Spleen (tissue), 11 donors: Measurements from ENCODE around the gene SPACA1. TPM values are rescaled to one million over a fixed set of nuclear protein-coding genes. Genes with fewer than 3 reads are reported as not detected.

ENCODE experiments used
- DNase-seq: peaks from one replicate; pipeline ENCODE4 v3.0.0-alpha.2; 2020
- H3K27ac ChIP-seq, 8 donors: fragments of 200-600 bp; sonication (generic) in 7 of 8; 1 replicate in 4 of 8; 2 replicates in 4 of 8; pipeline versions ENCODE4 v1.5.0 to v1.8.0; 2016 to 2021; ENCODE audit warnings: inconsistent platforms in 4 of 8, mild to moderate bottlenecking in 4 of 8, moderate library complexity in 1 of 8
- H3K27me3 ChIP-seq, 7 donors: fragments of 200-600 bp; sonication (generic) in 6 of 7; replicated peaks in 1 of 7; 1 replicate in 4 of 7; 2 replicates in 3 of 7; pipeline versions ENCODE4 v1.5.0 to v1.8.0; 2016 to 2021; ENCODE audit warnings: inconsistent platforms in 3 of 7, mild to moderate bottlenecking in 1 of 7
- H3K36me3 ChIP-seq, 6 donors: fragments of 200-600 bp; sonication (generic) in 5 of 6; 1 replicate in 4 of 6; 2 replicates in 2 of 6; pipeline versions ENCODE4 v1.5.0 to v1.8.0; 2016 to 2021; ENCODE audit warnings: inconsistent platforms in 2 of 6
- H3K4me1 ChIP-seq, 6 donors: fragments of 200-600 bp; sonication (generic) in 5 of 6; 1 replicate in 3 of 6; 2 replicates in 3 of 6; pipeline versions ENCODE4 v1.5.0 to v1.8.0; 2016 to 2021; ENCODE audit warnings: inconsistent platforms in 3 of 6
- H3K4me3 ChIP-seq, 8 donors: fragments of 200-600 bp; sonication (generic) in 7 of 8; 1 replicate in 4 of 8; 2 replicates in 4 of 8; pipeline versions ENCODE4 v1.5.0 to v1.8.0; 2016 to 2021; ENCODE audit warnings: inconsistent platforms in 4 of 8, mild to moderate bottlenecking in 4 of 8, moderate library complexity in 2 of 8
- H3K9me3 ChIP-seq, 8 donors: fragments of 200-600 bp; sonication (generic) in 7 of 8; 1 replicate in 4 of 8; 2 replicates in 4 of 8; pipeline versions ENCODE4 v1.5.0 to v1.8.0; 2016 to 2021; ENCODE audit warnings: inconsistent platforms in 4 of 8
- CTCF ChIP-seq, 11 experiments: fragments of 200-600 bp in 7 of 11; fragments of 450-650 bp in 4 of 11; sonication (generic) in 4 of 11; IDR thresholded peaks in 8 of 11; conservative IDR thresholded peaks in 3 of 11; 1 replicate in 7 of 11; 2 replicates in 4 of 11; pipeline versions ENCODE4 v1.4.0 to v1.8.0; 2016 to 2021; ENCODE audit warnings: antibody characterized with exemption in 11 of 11, inconsistent platforms in 4 of 11, mild to moderate bottlenecking in 1 of 11
- POLR2A ChIP-seq, 3 donors: fragments of 450-650 bp; IDR thresholded peaks; one replicate each; pipeline ENCODE4 v1.5.1; 2017; ENCODE audit warnings: antibody characterized with exemption in 3 of 3, mild to moderate bottlenecking in 1 of 3
- POLR2AphosphoS5 ChIP-seq, 3 donors: sonication (generic); formaldehyde crosslinking; IDR thresholded peaks; one replicate each; pipeline ENCODE4 v1.5.1; 2017; ENCODE audit warnings: antibody characterized with exemption in 3 of 3
- WGBS, 5 donors: extraction: QIAGEN DNeasy Blood & Tissue Kit in 3 of 5; methylation state at CpG; one replicate each; pipeline versions ENCODE4 v1.1.5 to v1.1.7; 2013 to 2018; 5-methylcytosine and 5-hydroxymethylcytosine counted together
- intact Hi-C: fragments of 100-400 bp; cut with DNase I; formaldehyde crosslinking; loops from one replicate; pipeline ENCODE4 v1.15.0; 2023; ENCODE audit warnings: low total_unique reads
- polyA plus RNA-seq, 3 donors: library from polyadenylated mRNA; stranded (reverse); fragments of 200-250 nt; gene quantifications; one replicate each; pipeline ENCODE4 v1.2.1, GENCODE V29; 2013
- total RNA-seq, 7 donors: library from RNA; depleted of rRNA in 3 of 7; stranded (reverse); fragments of >200 nt in 3 of 7; fragmentation: NEBNext Ultra II Directional in 4 of 7; extraction: Animal tissue kit (Norgen Biotek cat#: 25700) in 4 of 7; gene quantifications; one replicate each; pipeline versions ENCODE4 v1.1.0 to v1.2.1, GENCODE V29; 2016 to 2021
- donor health status: healthy with polysubstance abuse.
- donor health status: DM: no; HTN: no; CAD: no; lungs with moderate emphysema.
- donor health status: DM: no; HTN: no; CAD: no.
- donor health status: Bipolar disorder and iron deficiency.
- donor health status: healthy.
- donor health status: DM: no; HTN: no; CAD: no.
- donor health status: DM: yes; HTN: yes; CAD: no.

Gene SPACA1
- total and polyA plus RNA-seq, 10 donors: not detected

GRCh38 chr6:88020439-88020838, 27.2 kb upstream of the SPACA1 start:
- WGBS, 5 donors: 64 to 76% (median 71%) methylated on average over 6 of the region's 6 CpGs
- intact Hi-C loops: no loop called here

GRCh38 chr6:88024696-88025095, 22.9 kb upstream of the SPACA1 start:
- intact Hi-C loops: no loop called here

More at GRCh38 chr6:88020439-88020838, 27.2 kb upstream of the SPACA1 start:
- no peak overlapping the region for H3K4me3 ChIP-seq
- no peak overlapping the region for H3K27ac ChIP-seq
- no peaks in the 10 kb centered on the region for H3K4me1 ChIP-seq
- no peaks in the 10 kb centered on the region for H3K9me3 ChIP-seq
- H3K36me3 ChIP-seq: no peaks in the 10 kb centered on the region
- no peak for DNase-seq
- H3K27me3 ChIP-seq: no peaks in the 10 kb centered on the region
- TF ChIP-seq CTCF (IDR thresholded peaks at IDR 0.05 in 8 of 11, conservative IDR thresholded peaks at IDR 0.05 in 3 of 11) (no peak), POLR2AphosphoS5 (IDR thresholded peaks at IDR 0.05) (no peak), POLR2A (IDR thresholded peaks at IDR 0.05) (no peak)

GRCh38 chr6:88031550-88031949, 16.1 kb upstream of the SPACA1 start:
- H3K4me1 ChIP-seq: no peaks in the 10 kb centered on the region
- no peak for TF ChIP-seq POLR2AphosphoS5 (IDR thresholded peaks at IDR 0.05)
- no peak for TF ChIP-seq POLR2A (IDR thresholded peaks at IDR 0.05)
- TF ChIP-seq CTCF (IDR thresholded peaks at IDR 0.05 in 8 of 11, conservative IDR thresholded peaks at IDR 0.05 in 3 of 11): no peak
- WGBS, 5 donors: 80 to 95% (median 86%) methylated on average over 1 of the region's 1 CpG
- H3K27me3 ChIP-seq: no peaks in the 10 kb centered on the region
- no peak overlapping the region for H3K4me3 ChIP-seq
- intact Hi-C loops: no loop called here
- H3K9me3 ChIP-seq: peaks cover 8 to 87% (median 71%) of the 10 kb centered on the region in 8 donors
- H3K36me3 ChIP-seq: no peaks in the 10 kb centered on the region
- no peak overlapping the region for H3K27ac ChIP-seq
- no peak for DNase-seq

More at GRCh38 chr6:88024696-88025095, 22.9 kb upstream of the SPACA1 start:
- DNase-seq: no peak
- no peak overlapping the region for H3K4me3 ChIP-seq
- no peaks in the 10 kb centered on the region for H3K27me3 ChIP-seq
- no peaks in the 10 kb centered on the region for H3K4me1 ChIP-seq
- TF ChIP-seq POLR2A (IDR thresholded peaks at IDR 0.05) (no peak), CTCF (IDR thresholded peaks at IDR 0.05 in 8 of 11, conservative IDR thresholded peaks at IDR 0.05 in 3 of 11) (no peak), POLR2AphosphoS5 (IDR thresholded peaks at IDR 0.05) (no peak)
- H3K9me3 ChIP-seq: peaks cover 3 to 29% (median 22%) of the 10 kb centered on the region in 8 donors
- H3K36me3 ChIP-seq: no peaks in the 10 kb centered on the region
- H3K27ac ChIP-seq: no peak overlapping the region
- 76 to 91% (median 85%) methylated on average over 2 of the region's 2 CpGs for WGBS, 5 donors

- peaks cover 0 to 14% (median 0%) of the 10 kb centered on the region in 8 donors for H3K9me3 ChIP-seq
- H3K27me3 ChIP-seq: peaks cover 0 to 11% (median 7%) of the 10 kb centered on the region in 7 donors
- H3K4me1 ChIP-seq: no peaks in the 10 kb centered on the region
- TF ChIP-seq CTCF (IDR thresholded peaks at IDR 0.05 in 8 of 11, conservative IDR thresholded peaks at IDR 0.05 in 3 of 11) (no peak), POLR2A (IDR thresholded peaks at IDR 0.05) (no peak), POLR2AphosphoS5 (IDR thresholded peaks at IDR 0.05) (no peak)
- DNase-seq: no peak
- intact Hi-C loops: no loop called here
- H3K27ac ChIP-seq: no peak overlapping the region
- no peak overlapping the region for H3K4me3 ChIP-seq
- H3K36me3 ChIP-seq: no peaks in the 10 kb centered on the region
These were observed 3.1 kb upstream of the SPACA1 start for GRCh38 chr6:88044530-88044929.
